Mesendoderm (in vitro differentiated cells): Measurements from ENCODE around the gene SLC35C1.
A peak's percentile ranks its signal among the peaks of the same experiment; 100 is the strongest.

Experiments used
- DNase-seq: peaks from one replicate; pipeline ENCODE4 v3.0.0; 2013
- H2AK5ac ChIP-seq: 2 replicates; pipeline ENCODE4 v1.6.1; 2013; ENCODE audit warnings: low read length, inconsistent platforms
- H2BK120ac ChIP-seq: 2 replicates; pipeline ENCODE4 v1.6.1; 2013; ENCODE audit warnings: low read depth, mild to moderate bottlenecking, low read length, moderate library complexity, mixed read lengths
- H2BK15ac ChIP-seq: replicated peaks from 2 replicates; pipeline ENCODE4 v1.6.1; 2013; ENCODE audit warnings: low read depth, mild to moderate bottlenecking, moderate library complexity
- H2BK5ac ChIP-seq: 2 replicates; pipeline ENCODE4 v1.6.1; 2013; ENCODE audit warnings: low read length, inconsistent platforms
- H3K18ac ChIP-seq: 2 replicates; pipeline ENCODE4 v1.6.1; 2013; ENCODE audit warnings: mild to moderate bottlenecking, low read length, mixed read lengths
- H3K23ac ChIP-seq: one replicate; pipeline ENCODE4 v1.6.1; 2013; ENCODE audit warnings: low read length
- H3K27ac ChIP-seq: 2 replicates; pipeline ENCODE4 v1.5.1; 2013; ENCODE audit warnings: low read depth, mild to moderate bottlenecking, inconsistent platforms, low read length, moderate library complexity
- H3K27me3 ChIP-seq: 2 replicates; pipeline ENCODE4 v1.6.1; 2013; ENCODE audit warnings: low read length, control low read depth, mild to moderate bottlenecking, inconsistent platforms; ENCODE audit not compliant: insufficient read depth, poor library complexity
- H3K36me3 ChIP-seq: 2 replicates; pipeline ENCODE4 v1.6.1; 2013; ENCODE audit warnings: low read length, inconsistent platforms; ENCODE audit not compliant: control insufficient read depth, insufficient read depth
- H3K4ac ChIP-seq: one replicate; pipeline ENCODE4 v1.6.1; 2013; ENCODE audit warnings: low read depth, mild to moderate bottlenecking, low read length, moderate library complexity
- H3K4me1 ChIP-seq: 2 replicates; pipeline ENCODE4 v1.6.1; 2013; ENCODE audit warnings: low read depth, low read length, inconsistent platforms; ENCODE audit not compliant: control insufficient read depth
- H3K4me2 ChIP-seq: 2 replicates; pipeline ENCODE4 v1.6.1; 2013; ENCODE audit warnings: low read length
- H3K4me3 ChIP-seq: 2 replicates; pipeline ENCODE4 v1.5.1; 2013; ENCODE audit warnings: mild to moderate bottlenecking, low read length
- H3K56ac ChIP-seq: one replicate; pipeline ENCODE4 v1.6.1; 2013; ENCODE audit warnings: low read length
- H3K79me1 ChIP-seq: 2 replicates; pipeline ENCODE4 v1.6.1; 2013; ENCODE audit warnings: low read length, inconsistent platforms
- H3K79me2 ChIP-seq: 2 replicates; pipeline ENCODE4 v1.6.1; 2013; ENCODE audit warnings: mild to moderate bottlenecking, low read length; ENCODE audit not compliant: control insufficient read depth, insufficient read depth
- H3K9ac ChIP-seq: 2 replicates; pipeline ENCODE4 v1.6.1; 2013; ENCODE audit warnings: low read length, inconsistent platforms
- H4K5ac ChIP-seq: one replicate; pipeline ENCODE4 v1.6.1; 2013; ENCODE audit warnings: low read length
- H4K8ac ChIP-seq: one replicate; pipeline ENCODE4 v1.6.1; 2013; ENCODE audit warnings: low read depth, mild to moderate bottlenecking, control low read depth, low read length, moderate library complexity
- WGBS: extraction: QIAGEN DNeasy Blood & Tissue Kit; methylation state at CpG from one replicate; pipeline ENCODE4 v1.1.7; 2013; ENCODE audit warnings: low lambda C conversion rate, missing lambda C conversion rate; ENCODE audit not compliant: insufficient coverage; ENCODE audit errors: extremely low coverage; 5-methylcytosine and 5-hydroxymethylcytosine counted together

The SLC35C1 gene

DNA sequence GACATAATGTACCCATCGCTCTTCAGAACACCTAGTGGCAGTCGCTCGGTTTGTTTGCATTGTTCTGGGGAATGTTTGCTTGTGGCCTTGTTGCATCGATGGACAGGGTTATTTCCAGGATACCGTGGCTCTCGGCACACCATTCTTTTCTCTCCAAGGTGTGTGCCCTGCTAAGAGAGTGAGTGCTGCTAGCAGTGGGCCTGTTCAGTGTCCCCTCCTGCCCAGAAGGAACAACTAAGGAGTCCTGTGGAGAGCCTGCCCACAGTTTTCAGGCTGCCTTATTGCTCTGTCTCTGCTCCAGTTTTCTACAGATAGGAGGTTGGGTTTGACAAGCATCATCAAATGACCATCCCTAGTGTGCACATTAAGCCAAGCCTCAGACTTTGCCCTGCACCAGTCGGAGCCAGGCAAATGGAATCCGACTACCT lies 43.7 kb downstream of the SLC35C1 start:
- WGBS: no CpG with 5 or more reads among the region's 8 CpGs
- Histone ChIP-seq H3K4me1 (no peaks in the 10 kb centered on the region), H3K27ac (no peak overlapping the region), H3K4me3 (no peak overlapping the region), H2BK15ac (no peak overlapping the region), H4K5ac (no peak overlapping the region), H3K36me3 (no peaks in the 10 kb centered on the region), H4K8ac (no peak overlapping the region), H2BK120ac (no peak overlapping the region), H3K79me2 (no peaks in the 10 kb centered on the region), H3K4me2 (no peak overlapping the region), H3K27me3 (no peaks in the 10 kb centered on the region), H3K23ac (no peak overlapping the region), H3K79me1 (peaks cover 5% of the 10 kb centered on the region), H3K4ac (no peak overlapping the region), H2BK5ac (no peak overlapping the region), H2AK5ac (no peak overlapping the region), H3K18ac (no peak overlapping the region), H3K56ac (no peak overlapping the region), H3K9ac (no peak overlapping the region)
- DNase-seq: no peak

GRCh38 chr11:45850446-45850845 lies 45.5 kb downstream of the SLC35C1 start:
- H3K4me2 ChIP-seq: no peak overlapping the region
- no peaks in the 10 kb centered on the region for H3K36me3 ChIP-seq
- H4K8ac ChIP-seq: no peak overlapping the region
- H3K56ac ChIP-seq: no peak overlapping the region
- peaks cover 5% of the 10 kb centered on the region for H3K79me1 ChIP-seq
- no peak overlapping the region for H2BK120ac ChIP-seq
- H3K27ac ChIP-seq: no peak overlapping the region
- H3K4ac ChIP-seq: no peak overlapping the region
- WGBS: no CpG with 5 or more reads among the region's 2 CpGs
- no peak overlapping the region for H4K5ac ChIP-seq
- DNase-seq: no peak
- H3K23ac ChIP-seq: no peak overlapping the region
- H2BK15ac ChIP-seq: no peak overlapping the region
- H3K18ac ChIP-seq: no peak overlapping the region
- H2BK5ac ChIP-seq: no peak overlapping the region
- H3K4me3 ChIP-seq: no peak overlapping the region
- peaks cover 1% of the 10 kb centered on the region for H3K79me2 ChIP-seq
- H3K27me3 ChIP-seq: no peaks in the 10 kb centered on the region
- H2AK5ac ChIP-seq: no peak overlapping the region
- no peak overlapping the region for H3K9ac ChIP-seq
- H3K4me1 ChIP-seq: no peaks in the 10 kb centered on the region

GRCh38 chr11:45851228-45851627 lies 46.3 kb downstream of the SLC35C1 start:
- no peak overlapping the region for H3K18ac ChIP-seq
- H3K27ac ChIP-seq: no peak overlapping the region
- H3K79me1 ChIP-seq: peaks cover 5% of the 10 kb centered on the region
- no peak overlapping the region for H3K9ac ChIP-seq
- no peak overlapping the region for H2AK5ac ChIP-seq
- no peak overlapping the region for H3K23ac ChIP-seq
- H2BK120ac ChIP-seq: no peak overlapping the region
- no peak overlapping the region for H2BK5ac ChIP-seq
- H2BK15ac ChIP-seq: no peak overlapping the region
- H4K5ac ChIP-seq: no peak overlapping the region
- no CpG with 5 or more reads among the region's 2 CpGs for WGBS
- peaks cover 1% of the 10 kb centered on the region for H3K79me2 ChIP-seq
- H4K8ac ChIP-seq: no peak overlapping the region
- no peak overlapping the region for H3K4me3 ChIP-seq
- DNase-seq: no peak
- no peak overlapping the region for H3K56ac ChIP-seq
- H3K27me3 ChIP-seq: no peaks in the 10 kb centered on the region
- H3K4me2 ChIP-seq: no peak overlapping the region
- H3K4me1 ChIP-seq: no peaks in the 10 kb centered on the region
- no peak overlapping the region for H3K4ac ChIP-seq
- H3K36me3 ChIP-seq: no peaks in the 10 kb centered on the region

DNA sequence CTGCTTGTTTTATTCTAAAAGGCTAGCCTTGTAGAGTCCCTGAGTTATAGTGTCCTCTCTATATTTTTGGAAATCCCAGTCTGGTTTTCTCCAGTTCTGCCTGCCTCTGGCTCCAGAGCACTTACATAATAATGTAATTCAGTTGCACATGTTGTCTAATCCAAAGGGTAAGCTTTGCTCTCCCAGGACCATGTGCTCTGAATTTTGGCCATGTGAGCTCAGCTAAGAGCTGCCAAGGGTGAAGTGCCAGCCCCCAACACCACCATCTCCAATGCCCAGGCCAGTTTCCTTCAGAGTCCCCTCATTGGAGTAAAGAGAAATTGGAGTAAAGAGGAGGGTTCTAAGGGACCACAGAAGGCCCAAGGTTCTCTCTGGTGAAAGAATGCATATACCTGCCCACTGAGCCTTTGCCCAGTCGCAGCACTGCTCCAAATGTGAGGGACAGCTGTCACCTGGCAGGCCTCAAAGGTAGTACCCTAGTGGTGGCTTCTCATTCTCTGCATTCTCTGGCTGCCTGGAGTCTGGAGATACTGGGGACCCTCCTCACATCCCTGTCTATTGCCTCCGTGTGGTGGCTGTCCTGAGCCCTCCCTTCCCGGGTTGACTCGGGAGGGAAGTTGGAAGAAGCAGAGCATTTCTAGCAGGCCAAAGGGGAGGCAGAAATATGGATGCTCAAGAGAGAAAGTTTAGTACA lies 47.2 kb downstream of the SLC35C1 start:
- Histone ChIP-seq H3K79me2 (peaks cover 1% of the 10 kb centered on the region), H3K56ac (no peak overlapping the region), H2BK5ac (no peak overlapping the region), H3K18ac (no peak overlapping the region), H2BK120ac (no peak overlapping the region), H2BK15ac (no peak overlapping the region), H3K4me1 (no peaks in the 10 kb centered on the region), H3K4me3 (no peak overlapping the region), H4K8ac (no peak overlapping the region), H3K27me3 (no peaks in the 10 kb centered on the region), H3K23ac (no peak overlapping the region), H3K4ac (no peak overlapping the region), H3K4me2 (no peak overlapping the region), H3K27ac (no peak overlapping the region), H3K9ac (no peak overlapping the region), H4K5ac (no peak overlapping the region), H3K36me3 (no peaks in the 10 kb centered on the region), H3K79me1 (peaks cover 5% of the 10 kb centered on the region), H2AK5ac (no peak overlapping the region)
- DNase-seq: peak; percentile 64
- WGBS: no CpG with 5 or more reads among the region's 4 CpGs

DNA sequence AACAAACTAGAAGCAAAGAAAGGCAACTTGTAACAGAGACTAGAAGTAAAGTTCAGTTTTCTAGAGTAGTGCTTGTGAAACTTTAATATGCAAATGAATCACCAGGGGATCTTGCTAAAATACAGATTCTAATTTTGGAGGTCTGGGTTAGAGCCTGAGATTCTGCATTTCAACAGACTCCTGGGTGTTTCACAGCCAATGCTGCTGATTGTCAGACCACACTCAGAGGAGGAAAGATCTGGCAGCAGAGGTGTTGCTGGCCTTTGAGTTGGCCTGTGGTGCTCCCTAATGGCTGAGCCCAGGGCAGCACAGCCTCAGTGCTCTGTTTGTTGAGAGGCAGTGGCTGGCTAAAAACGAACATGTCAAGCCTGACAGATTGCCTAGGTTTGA lies 47.8 kb downstream of the SLC35C1 start:
- Histone ChIP-seq H4K8ac (no peak overlapping the region), H3K4ac (no peak overlapping the region), H3K23ac (no peak overlapping the region), H2BK5ac (no peak overlapping the region), H3K56ac (no peak overlapping the region), H4K5ac (no peak overlapping the region), H3K9ac (no peak overlapping the region), H3K4me3 (no peak overlapping the region), H3K4me1 (no peaks in the 10 kb centered on the region), H3K4me2 (no peak overlapping the region), H2BK15ac (no peak overlapping the region), H3K79me2 (peaks cover 1% of the 10 kb centered on the region), H3K27ac (no peak overlapping the region), H2AK5ac (no peak overlapping the region), H3K79me1 (peaks cover 5% of the 10 kb centered on the region), H3K27me3 (no peaks in the 10 kb centered on the region), H2BK120ac (no peak overlapping the region), H3K18ac (no peak overlapping the region), H3K36me3 (no peaks in the 10 kb centered on the region)
- peak; percentile 48 for DNase-seq
- WGBS: no CpG with 5 or more reads among the region's 1 CpG
